B cell (primary cell): ENCODE data around the gene TINAGL1. TPM values are rescaled to one million over a fixed set of nuclear protein-coding genes. Genes with fewer than 3 reads are reported as not detected.

Experiments
- ATAC-seq: fragments of 200-7000 bp; cut with Tn5 transposase; one replicate; pipeline ENCODE4 v1.10.0; 2021; ENCODE audit warnings: low read depth, mild to moderate bottlenecking, moderate number of reproducible peaks, moderate library complexity
- CTCF ChIA-PET: fragments of 350-600 bp; sonication (Branson Sonifier 250); formaldehyde crosslinking; loops from one replicate; lab custom pipeline; 2021; ENCODE audit warnings: antibody characterized with exemption, inconsistent platforms; lab: Charles Lee
- POLR2A ChIA-PET: fragments of 350-600 bp; sonication (Branson Sonifier 250); formaldehyde crosslinking; loops from one replicate; lab custom pipeline; 2021; ENCODE audit warnings: antibody characterized with exemption; lab: Charles Lee
- DNase-seq: peaks from one replicate; pipeline ENCODE4 v3.0.0; 2013
- H2AFZ ChIP-seq: 2 replicates; pipeline ENCODE4 v1.6.1; 2012; ENCODE audit warnings: mild to moderate bottlenecking, low read depth, low read length; ENCODE audit not compliant: insufficient read depth, poor library complexity, severe bottlenecking
- H3K27ac ChIP-seq, 2 donors: 1 replicate in 1 of 2; 2 replicates in 1 of 2; pipeline ENCODE4 v1.5.1; 2012 to 2013; ENCODE audit warnings: low read length in 2 of 2, mild to moderate bottlenecking in 2 of 2, moderate library complexity in 1 of 2
- H3K27me3 ChIP-seq, 4 experiments: fragments of 200-600 bp in 1 of 4; sonication (generic) in 1 of 4; replicated peaks in 1 of 4; 1 replicate in 2 of 4; 2 replicates in 2 of 4; pipeline versions ENCODE4 v1.6.1 to v1.7.0; 2013 to 2016; ENCODE audit warnings: low read length in 3 of 4, mild to moderate bottlenecking in 2 of 4, mixed read lengths in 1 of 4, moderate library complexity in 1 of 4; ENCODE audit not compliant: insufficient read depth in 4 of 4, control insufficient read depth in 3 of 4; ENCODE audit errors: control extremely low read depth in 1 of 4
- H3K36me3 ChIP-seq, 2 experiments: replicated peaks in 1 of 2; 1 replicate in 1 of 2; 2 replicates in 1 of 2; pipeline versions ENCODE4 v1.6.1 to v1.7.1; 2013; ENCODE audit warnings: low read length in 1 of 2; ENCODE audit not compliant: insufficient read depth in 2 of 2, control insufficient read depth in 1 of 2; ENCODE audit errors: control extremely low read depth in 1 of 2, extremely low read depth in 1 of 2
- H3K4me1 ChIP-seq, 2 donors: fragments of 200-600 bp in 1 of 2; sonication (generic) in 1 of 2; 1 replicate in 1 of 2; 2 replicates in 1 of 2; pipeline versions ENCODE4 v1.5.1 to v1.6.1; 2013 to 2017; ENCODE audit warnings: low read length in 2 of 2; ENCODE audit not compliant: control insufficient read depth in 2 of 2, insufficient read depth in 2 of 2
- H3K4me2 ChIP-seq: replicated peaks from 2 replicates; pipeline ENCODE3; 2012; ENCODE audit warnings: mild to moderate bottlenecking, low read depth, low read length; ENCODE audit not compliant: poor library complexity, severe bottlenecking
- H3K4me3 ChIP-seq, 5 experiments: fragments of 200-600 bp in 1 of 5; sonication (generic) in 1 of 5; 1 replicate in 3 of 5; 2 replicates in 2 of 5; pipeline versions ENCODE4 v1.5.1 to v1.7.0; 2011 to 2016; ENCODE audit warnings: low read length in 4 of 5, mild to moderate bottlenecking in 4 of 5, low read depth in 2 of 5, control low read depth in 1 of 5, moderate library complexity in 1 of 5; ENCODE audit not compliant: insufficient read depth in 1 of 5; ENCODE audit errors: control extremely low read depth in 1 of 5, extremely low read depth in 1 of 5
- H3K79me2 ChIP-seq: fragments of 200-600 bp; sonication (generic); one replicate; pipeline ENCODE4 v1.6.0; 2016; ENCODE audit warnings: low read length; ENCODE audit not compliant: control insufficient read depth, insufficient read depth
- H3K9ac ChIP-seq: fragments of 200-600 bp; sonication (generic); 2 replicates; pipeline ENCODE4 v1.6.1; 2017; ENCODE audit warnings: mild to moderate bottlenecking, low read length, moderate library complexity
- H3K9me3 ChIP-seq, 3 donors: one replicate each; pipeline versions ENCODE4 v1.6.1 to v1.7.1; 2013; ENCODE audit warnings: low read length in 2 of 3; ENCODE audit not compliant: control insufficient read depth in 2 of 3, insufficient read depth in 1 of 3; ENCODE audit errors: control extremely low read depth in 1 of 3
- H4K20me1 ChIP-seq: 2 replicates; pipeline ENCODE4 v1.6.0; 2012; ENCODE audit warnings: mild to moderate bottlenecking, low read length; ENCODE audit not compliant: insufficient read depth, control insufficient read depth, poor library complexity, severe bottlenecking
- H3K27ac Mint-ChIP-seq: one replicate; pipeline ENCODE4 v1.8.0; 2021; ENCODE audit warnings: mixed read lengths
- H3K27me3 Mint-ChIP-seq: one replicate; pipeline ENCODE4 v1.8.0; 2021; ENCODE audit warnings: mixed read lengths
- H3K4me1 Mint-ChIP-seq: one replicate; pipeline ENCODE4 v1.8.0; 2021; ENCODE audit warnings: mixed read lengths
- H3K4me3 Mint-ChIP-seq: one replicate; pipeline ENCODE4 v1.8.0; 2021; ENCODE audit warnings: mixed read lengths
- H3K9me3 Mint-ChIP-seq: one replicate; pipeline ENCODE4 v1.8.0; 2022; ENCODE audit warnings: mixed read lengths; ENCODE audit not compliant: insufficient read depth
- CTCF ChIP-seq: fragments of 200-600 bp; IDR thresholded peaks from one replicate; pipeline ENCODE4 v1.8.0; 2022; ENCODE audit warnings: antibody characterized with exemption, mild to moderate bottlenecking
- EZH2 ChIP-seq: IDR thresholded peaks from 2 replicates; pipeline ENCODE4 v1.6.1; 2012; ENCODE audit warnings: borderline replicate concordance, low read depth, mild to moderate bottlenecking, moderate library complexity, low read length; ENCODE audit not compliant: insufficient read depth, poor library complexity, severe bottlenecking
- WGBS: methylation state at CpG from one replicate; pipeline ENCODE4 v1.1.5; 2013; ENCODE audit warnings: missing lambda C conversion rate; ENCODE audit not compliant: insufficient coverage; 5-methylcytosine and 5-hydroxymethylcytosine counted together
- intact Hi-C: fragments of 100-400 bp; cut with micrococcal nuclease; formaldehyde crosslinking; loops from one replicate; pipeline ENCODE4 v1.10.0; 2022
- polyA plus RNA-seq: library from polyadenylated mRNA; depleted of rRNA; stranded (reverse); fragments of >200 nt; gene quantifications from 2 replicates; pipeline ENCODE4 v1.2.3, GENCODE V29; 2012
- total RNA-seq, 2 donors: library from RNA; stranded (reverse); fragments of 120-200 nt in 1 of 2; gene quantifications; 1 replicate in 1 of 2; 2 replicates in 1 of 2; pipeline versions ENCODE4 v1.2.3 to v1.2.4, GENCODE V29; 2013 to 2022

TINAGL1 gene
- total and polyA plus RNA-seq, 2 donors (not counting 1 experiment from before 2014, with no cell fraction given): not detected

- no peaks in the 10 kb centered on the region for H3K9me3 Mint-ChIP-seq
- H3K4me3 Mint-ChIP-seq: no peak overlapping the region
- no peak overlapping the region for H3K27ac ChIP-seq
- peaks cover 19% of the 10 kb centered on the region for H3K27me3 Mint-ChIP-seq
- no peaks in the 10 kb centered on the region for H3K79me2 ChIP-seq
- peaks cover 0 to 11% (median 3%) of the 10 kb centered on the region in 4 experiments for H3K27me3 ChIP-seq
- no peak overlapping the region for H3K4me2 ChIP-seq
- H3K9ac ChIP-seq: no peak overlapping the region
- ChIA-PET CTCF (no interaction called here), POLR2A (no interaction called here)
- H3K4me3 ChIP-seq: no peak overlapping the region
- 86% methylated on average over 27 of the region's 27 CpGs for WGBS
- DNase-seq (no peak), ATAC-seq (no peak)
- intact Hi-C loops: no loop called here
- H3K4me1 Mint-ChIP-seq: peaks cover 4% of the 10 kb centered on the region
- H2AFZ ChIP-seq: no peak overlapping the region
- peak overlapping the region; percentile 37 for H3K27ac Mint-ChIP-seq
- TF ChIP-seq CTCF: no peak
- TF ChIP-seq EZH2: no peak
- H3K36me3 ChIP-seq: no peaks in the 10 kb centered on the region
- no peaks in the 10 kb centered on the region for H3K9me3 ChIP-seq
- no peaks in the 10 kb centered on the region for H4K20me1 ChIP-seq
- peaks cover 0 to 8% of the 10 kb centered on the region in 2 donors for H3K4me1 ChIP-seq
Observed at GRCh38 chr1:31576743-31577455, 584 bp downstream of the TINAGL1 start.

- Histone ChIP-seq H2AFZ (no peak overlapping the region), H3K27ac (no peak overlapping the region), H3K4me2 (no peak overlapping the region), H3K9ac (no peak overlapping the region), H4K20me1 (no peaks in the 10 kb centered on the region), H3K4me3 (no peak overlapping the region), H3K27me3 (peaks cover 0 to 11% (median 3%) of the 10 kb centered on the region in 4 experiments), H3K4me1 (peaks cover 0 to 8% of the 10 kb centered on the region in 2 donors), H3K79me2 (no peaks in the 10 kb centered on the region), H3K36me3 (no peaks in the 10 kb centered on the region), H3K9me3 (no peaks in the 10 kb centered on the region)
- ChIA-PET CTCF (interaction anchor here (1.0 kb wide), 1 partner anchor 39 kb away, joined by 3 read pairs; no protein-coding TSS in a partner anchor), POLR2A (interaction anchor here (0.7 kb wide), 1 partner anchor 127 kb away, joined by 5 read pairs; no protein-coding TSS in a partner anchor)
- no peak for TF ChIP-seq EZH2
- TF ChIP-seq CTCF: no peak
- ATAC-seq (no peak), DNase-seq (no peak)
- Mint-ChIP-seq H3K4me3 (no peak overlapping the region), H3K27me3 (peaks cover 19% of the 10 kb centered on the region), H3K9me3 (no peaks in the 10 kb centered on the region), H3K27ac (peak overlapping the region; percentile 37), H3K4me1 (peaks cover 4% of the 10 kb centered on the region)
- 95% methylated on average over 3 of the region's 6 CpGs for WGBS
- intact Hi-C loops: no loop called here
Observed at GRCh38 chr1:31577515-31578192, 1.3 kb downstream of the TINAGL1 start.
